DMS 273 (cell line): ENCODE results near the gene DYNC1LI1.
A peak's percentile ranks its signal among the peaks of the same experiment; 100 is the strongest.

ENCODE experiments used
- DNase-seq: peaks from one replicate; lab custom pipeline; 2025; ENCODE audit not compliant: unreplicated experiment; lab: John Stamatoyannopoulos, UW

Gene DYNC1LI1

DNA sequence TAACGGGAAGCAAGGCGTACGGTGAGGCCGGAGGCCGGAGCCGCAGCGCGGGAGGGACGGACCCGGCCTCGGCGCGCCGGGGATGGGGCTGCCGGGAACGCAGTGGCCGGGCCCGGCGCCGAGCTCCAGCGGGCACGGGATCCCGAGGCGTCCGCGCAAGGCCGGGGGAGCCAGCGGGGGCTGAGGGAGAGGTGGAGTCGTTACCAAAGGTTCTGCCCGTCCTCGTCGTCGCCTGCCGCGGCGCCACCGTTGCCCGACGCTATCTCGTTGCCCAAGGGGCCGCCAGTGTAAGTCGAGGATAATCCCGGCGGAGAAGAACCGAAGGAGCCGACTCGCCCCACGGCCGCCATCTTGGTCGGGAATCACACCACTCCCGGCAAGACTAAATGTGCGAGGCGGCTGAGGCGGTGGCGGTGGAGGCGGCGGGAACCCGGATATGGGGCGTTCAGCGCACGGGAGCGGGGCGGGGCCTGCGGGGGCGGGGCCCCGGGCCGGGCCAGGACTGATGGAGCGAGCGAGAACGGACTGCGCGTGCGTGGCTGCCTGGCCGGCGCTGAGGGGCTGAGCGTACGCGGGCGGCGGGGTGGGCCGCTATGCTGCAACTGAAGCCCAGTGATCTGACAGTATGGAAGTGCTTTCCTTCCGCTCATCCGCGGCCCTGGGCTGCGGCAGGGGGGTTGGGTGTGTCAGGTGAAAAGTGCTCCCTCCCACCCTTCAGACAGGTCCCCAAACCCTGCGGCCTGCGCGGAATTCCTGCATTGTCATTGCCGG, at the start of gene DYNC1LI1:
TSS of gene DYNC1LI1 (minus strand) at position 438 of the 771 bp plus-strand sequence. CDS start at position 350, 88 bp downstream.
- DNase-seq: peak; percentile 96

DNA sequence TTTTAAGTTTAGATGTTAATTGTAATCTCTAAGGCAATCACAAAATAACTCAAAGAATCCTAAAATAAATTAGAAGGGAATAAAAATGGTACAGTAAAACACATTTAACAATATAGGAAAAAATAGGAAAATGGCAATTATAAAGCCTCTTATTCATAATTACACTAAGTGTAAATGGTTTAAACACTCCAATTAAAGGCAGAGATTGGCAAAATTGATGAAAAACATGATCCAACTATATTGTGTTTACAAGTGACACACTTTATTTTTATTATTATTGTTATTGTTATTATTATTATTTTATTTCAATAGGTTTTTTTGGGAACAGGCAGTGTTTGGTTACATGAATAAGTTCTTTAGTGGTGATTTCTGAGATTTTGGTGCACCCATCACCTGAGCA, 48.7 kb upstream of the DYNC1LI1 start:
- no peak for DNase-seq

DNA sequence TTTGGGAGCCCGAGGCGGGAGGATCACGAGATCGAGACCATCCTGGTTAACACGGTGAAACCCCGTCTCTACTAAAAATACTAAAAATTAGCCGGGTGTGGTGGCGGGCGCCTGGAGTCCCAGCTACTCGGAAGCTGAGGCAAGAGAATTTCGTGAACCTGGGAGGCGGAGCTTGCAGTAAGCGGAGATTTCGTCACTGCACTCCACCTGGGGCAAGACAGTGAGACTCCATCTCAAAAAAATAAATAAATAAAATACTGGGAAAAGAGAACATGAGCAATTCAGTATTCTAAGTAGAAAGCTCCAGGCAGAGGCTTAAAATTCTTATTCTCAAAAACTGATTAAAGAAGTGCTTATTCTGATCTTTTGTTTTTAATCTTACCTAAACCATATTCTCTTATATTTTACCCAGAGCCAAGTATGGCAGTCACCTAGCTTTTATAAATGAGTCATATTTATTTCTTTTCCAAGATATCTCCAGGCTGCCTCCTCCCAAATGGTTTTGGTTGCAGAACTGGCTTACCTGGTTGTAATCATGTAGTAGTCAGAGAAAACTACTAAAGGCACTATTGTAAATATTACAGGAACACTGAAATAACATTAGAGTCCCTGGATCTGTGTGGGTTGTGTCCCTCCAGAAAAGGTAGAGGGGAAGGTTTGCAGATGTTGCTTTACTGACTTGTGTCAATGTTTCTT, 45.8 kb upstream of the DYNC1LI1 start:
- DNase-seq: no peak

DNA sequence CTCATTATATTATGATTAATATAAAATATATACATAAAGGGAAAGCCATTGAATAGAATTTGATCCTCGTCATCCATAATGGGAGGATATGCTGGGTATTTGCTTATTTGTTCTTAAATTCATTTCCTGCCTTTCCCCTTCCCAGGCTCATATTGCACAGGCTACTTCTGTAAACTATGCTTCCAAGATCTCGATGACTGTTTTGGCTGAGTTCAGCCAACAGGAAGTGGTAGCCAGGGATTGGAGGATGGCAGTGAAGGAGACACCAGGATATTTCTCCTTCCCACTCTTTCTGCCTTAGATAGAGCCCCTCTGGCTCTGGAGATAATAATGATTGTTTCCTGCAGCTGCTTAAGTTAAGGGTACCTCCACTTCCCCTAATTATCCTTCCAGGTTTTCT, 44.3 kb upstream of the DYNC1LI1 start:
- no peak for DNase-seq

DNA sequence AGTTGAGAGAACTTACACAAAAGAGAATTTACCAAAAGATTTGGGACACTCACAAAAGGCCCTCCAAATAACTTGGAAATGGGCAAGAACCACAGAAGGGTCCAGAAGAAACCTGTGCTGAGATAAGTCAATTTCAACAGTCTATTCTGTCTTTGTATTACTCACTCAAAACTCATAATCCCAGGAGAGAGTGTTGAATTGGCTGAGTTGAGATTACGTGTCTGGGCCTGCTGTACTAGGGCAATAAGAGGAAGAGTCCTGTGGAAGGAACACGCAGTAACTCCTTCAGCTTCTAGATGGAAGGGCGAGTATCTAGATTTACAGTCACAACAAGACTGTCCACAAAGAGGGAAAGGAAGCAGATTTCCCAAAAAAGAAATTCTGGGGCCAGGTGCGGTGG, 42.5 kb upstream of the DYNC1LI1 start:
- no peak for DNase-seq

DNA sequence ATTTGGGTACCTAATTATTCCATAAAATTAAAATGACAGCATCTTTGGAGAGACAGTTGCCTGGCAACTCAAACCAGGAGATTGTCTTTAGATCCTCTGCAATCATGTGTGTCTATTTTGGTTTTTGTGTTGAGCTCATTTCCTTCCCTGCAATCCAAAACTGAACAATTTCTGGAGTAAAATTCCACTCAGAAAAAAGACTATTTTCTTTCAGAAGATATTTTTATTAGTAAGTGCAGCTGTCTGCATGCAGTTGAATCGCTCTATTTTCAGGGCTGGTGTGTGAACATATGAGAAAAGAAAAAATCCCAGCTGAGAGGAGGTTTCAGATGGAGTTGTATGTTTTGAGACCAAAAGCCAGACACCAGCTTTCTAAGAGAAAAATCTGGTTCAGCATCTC, 41.9 kb upstream of the DYNC1LI1 start:
- DNase-seq: no peak

DNA sequence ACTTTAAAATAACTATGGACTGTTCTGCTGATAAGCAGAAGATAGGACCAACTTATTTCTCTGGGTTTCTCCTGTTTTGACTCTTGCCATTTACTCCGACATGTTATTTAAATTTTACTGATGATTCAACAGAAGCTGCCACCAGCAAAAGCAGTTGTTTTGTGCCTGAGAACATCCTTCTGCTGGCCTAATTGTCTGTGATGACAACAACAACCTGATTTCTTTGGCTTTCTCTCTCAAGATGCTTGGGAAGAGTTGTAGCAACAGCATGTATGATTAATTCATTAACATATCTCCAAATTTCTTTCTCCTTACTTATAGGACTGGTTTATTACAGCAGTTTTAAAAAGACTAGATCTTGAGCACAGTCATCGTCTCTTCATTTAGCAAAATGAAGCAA, 36.9 kb upstream of the DYNC1LI1 start:
- no peak for DNase-seq

DNA sequence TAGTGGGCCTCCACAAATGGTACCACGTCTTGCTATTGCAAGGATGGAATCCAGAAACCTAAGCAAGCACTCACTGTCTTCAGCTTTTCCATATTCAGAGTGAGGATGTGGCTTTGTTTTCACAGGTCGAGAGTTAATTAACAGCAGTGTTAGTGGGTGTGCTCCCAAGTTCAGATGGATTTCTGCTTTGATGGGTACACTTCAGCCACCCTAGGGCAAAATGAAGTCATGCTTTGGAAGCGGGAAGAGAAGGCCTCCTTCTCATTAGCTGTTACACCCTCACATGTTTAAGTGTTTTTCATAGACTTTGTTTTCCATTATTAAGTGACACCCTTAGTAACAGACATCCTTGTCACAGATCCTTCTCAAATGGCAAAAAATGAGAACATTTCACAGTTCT, 36.3 kb upstream of the DYNC1LI1 start:
- no peak for DNase-seq

DNA sequence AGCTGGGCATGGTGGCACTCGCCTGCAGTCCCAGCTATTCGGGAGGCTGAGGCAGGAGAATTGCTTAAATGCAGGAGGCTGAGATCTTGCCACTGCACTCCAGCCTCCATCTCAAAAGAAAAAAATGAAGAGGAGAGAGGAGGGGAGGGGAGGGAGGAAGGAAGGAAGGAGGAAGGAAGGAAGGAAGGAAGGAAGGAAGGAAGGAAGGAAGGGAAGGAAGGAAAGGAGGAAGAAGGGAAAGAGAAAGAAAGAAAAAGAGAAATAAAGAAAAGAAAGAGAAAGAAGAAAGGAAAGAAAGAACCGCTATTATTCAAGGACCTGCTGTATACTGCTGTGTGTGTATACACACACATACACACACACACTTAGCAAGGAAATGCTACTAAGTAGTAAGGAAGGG, 35.6 kb upstream of the DYNC1LI1 start:
- DNase-seq: no peak

DNA sequence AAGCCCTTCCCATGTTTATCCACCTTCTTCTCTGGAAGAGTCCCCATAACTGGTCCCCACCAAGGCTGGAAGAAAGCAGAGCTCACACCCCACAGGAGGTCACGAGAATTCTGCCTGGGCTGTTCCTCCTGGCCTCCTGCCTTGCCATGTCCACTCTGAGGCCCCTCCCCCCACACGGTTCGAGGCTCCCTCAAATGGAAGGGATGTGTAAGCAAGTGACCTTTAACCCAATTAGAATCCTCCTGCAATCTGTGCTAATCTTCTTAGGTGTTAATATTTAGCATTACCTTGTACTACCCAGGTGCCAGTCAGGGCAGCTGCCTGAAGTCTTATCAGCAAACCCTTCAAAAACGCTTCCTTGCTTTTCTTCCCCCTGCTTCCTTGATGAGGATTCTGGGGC, 32.4 kb upstream of the DYNC1LI1 start:
- DNase-seq: no peak

DNA sequence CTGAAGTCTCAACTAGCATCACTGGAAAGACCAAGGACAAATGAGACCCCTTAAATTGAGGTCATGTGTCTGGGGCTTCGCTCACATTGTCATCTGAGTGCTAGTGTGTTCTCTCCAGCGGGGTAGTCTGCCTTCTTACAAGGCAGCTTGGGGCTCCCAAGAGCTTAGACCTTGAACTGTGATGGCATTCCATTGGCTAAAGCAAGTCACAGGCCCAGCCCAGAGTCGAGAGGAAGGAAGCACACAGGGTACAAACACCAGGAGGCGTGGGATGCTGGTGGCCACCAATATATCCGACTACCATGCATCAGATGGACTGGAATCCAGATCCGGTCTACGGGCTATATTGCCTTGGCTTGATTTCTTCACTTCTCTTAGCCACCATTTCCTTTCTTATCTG, 31.5 kb upstream of the DYNC1LI1 start:
- no peak for DNase-seq

DNA sequence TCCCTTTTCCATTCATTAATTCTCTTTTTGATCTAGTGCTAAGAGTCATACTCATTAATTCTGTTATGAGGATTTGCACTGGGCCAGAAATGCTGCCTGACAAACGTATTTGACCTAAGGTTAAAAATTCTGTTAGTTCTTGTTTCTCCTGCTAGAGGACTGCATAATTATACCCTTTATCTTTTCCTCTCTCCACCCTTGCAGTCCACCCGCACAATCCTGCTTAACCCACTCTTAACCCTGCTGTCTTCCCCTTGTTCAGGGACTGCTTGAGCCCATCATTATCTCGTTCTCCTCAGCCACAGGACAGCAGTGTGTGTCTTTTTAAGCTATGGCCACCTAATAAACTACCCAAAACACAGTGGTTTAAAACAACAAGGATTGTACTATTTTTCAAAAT, 31.1 kb upstream of the DYNC1LI1 start:
- DNase-seq: no peak

DNA sequence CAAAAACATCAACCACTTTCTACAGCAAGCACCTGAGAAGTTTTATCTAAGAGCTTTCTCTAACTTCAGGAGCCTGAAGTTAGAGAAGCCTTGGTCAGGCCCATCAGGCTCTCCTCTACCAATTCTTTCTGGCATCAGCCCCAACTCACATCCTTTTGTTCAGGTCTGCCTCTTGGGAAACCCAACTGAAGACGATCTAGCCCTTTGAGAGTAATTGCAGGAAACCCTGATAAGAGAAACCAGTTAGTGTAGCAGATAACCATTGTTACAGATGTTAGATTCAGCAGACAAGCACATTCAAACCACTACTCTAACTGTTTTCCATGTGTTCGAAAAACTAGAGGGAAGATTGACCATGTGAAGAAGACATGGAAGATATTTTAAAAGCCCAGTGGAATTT, 27.0 kb upstream of the DYNC1LI1 start:
- no peak for DNase-seq

DNA sequence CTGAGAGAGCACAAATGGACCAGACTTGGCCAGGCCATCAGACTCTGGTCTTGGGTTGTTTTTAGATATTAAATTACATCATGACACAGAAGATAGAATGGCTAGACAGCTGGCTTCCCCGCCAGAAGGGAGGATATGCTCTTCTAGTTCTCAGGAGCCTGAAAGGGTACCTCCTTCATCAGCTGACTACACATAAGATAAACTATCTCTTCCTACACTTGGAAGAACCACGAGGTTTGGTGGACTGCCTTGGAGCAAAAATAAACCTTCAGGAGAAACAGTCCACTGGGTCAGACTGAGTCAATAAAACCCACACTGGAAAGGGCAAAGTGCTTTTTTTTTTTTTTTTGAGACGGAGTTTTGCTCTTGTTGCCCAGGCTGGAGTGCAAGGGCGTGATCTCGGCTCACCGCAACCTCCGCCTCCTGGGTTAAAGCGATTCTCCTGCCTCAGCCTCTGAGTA, 26.3 kb upstream of the DYNC1LI1 start:
- peak; percentile 65 for DNase-seq

DNA sequence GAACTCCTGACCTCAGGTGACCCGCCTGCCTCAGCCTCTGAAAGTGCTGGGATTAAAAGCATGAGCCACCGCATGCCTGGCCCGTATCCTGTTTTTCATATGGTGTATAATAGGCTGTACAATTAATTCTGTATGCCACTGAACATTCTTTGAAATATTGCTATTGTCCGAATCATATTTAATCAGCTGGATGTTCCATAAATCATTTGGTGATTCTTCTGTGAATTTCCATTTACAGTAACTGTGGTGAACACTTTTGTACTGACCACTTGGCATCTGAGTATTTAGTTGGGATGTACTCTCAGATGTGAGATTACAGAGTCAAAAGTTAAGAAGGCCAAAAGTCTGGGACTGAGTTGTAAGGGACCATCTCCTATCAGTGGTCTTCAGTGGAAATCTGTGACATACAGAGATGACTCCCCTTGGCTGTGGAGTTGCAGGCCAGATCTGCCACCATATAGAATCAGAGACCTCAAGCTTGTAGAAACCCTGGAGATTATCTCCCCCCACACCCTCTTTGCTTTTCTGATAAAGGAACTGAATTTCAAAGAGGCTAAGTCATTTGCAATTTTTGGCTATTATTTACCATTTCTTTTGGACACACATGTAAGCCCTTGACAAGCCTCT, 25.7 kb upstream of the DYNC1LI1 start:
- DNase-seq: no peak

DNA sequence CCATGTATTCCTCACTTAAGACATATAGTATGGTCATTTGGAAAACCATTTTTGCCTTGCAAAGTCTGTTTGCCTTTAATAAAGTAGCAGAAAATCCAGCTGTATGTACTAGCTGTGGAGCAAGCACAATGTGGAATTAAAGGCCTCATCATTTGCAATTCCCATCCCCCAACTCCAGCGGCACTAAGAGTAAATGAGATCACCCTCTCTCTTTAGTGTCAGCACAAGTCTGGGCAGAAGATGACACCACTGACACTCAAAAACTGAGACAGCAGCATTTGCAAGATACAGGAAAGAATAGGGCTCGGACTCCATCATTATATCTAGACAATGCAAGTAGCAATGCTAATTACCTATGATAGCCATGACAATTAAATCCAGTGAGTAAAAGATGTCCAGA, 24.7 kb upstream of the DYNC1LI1 start:
- DNase-seq: no peak

DNA sequence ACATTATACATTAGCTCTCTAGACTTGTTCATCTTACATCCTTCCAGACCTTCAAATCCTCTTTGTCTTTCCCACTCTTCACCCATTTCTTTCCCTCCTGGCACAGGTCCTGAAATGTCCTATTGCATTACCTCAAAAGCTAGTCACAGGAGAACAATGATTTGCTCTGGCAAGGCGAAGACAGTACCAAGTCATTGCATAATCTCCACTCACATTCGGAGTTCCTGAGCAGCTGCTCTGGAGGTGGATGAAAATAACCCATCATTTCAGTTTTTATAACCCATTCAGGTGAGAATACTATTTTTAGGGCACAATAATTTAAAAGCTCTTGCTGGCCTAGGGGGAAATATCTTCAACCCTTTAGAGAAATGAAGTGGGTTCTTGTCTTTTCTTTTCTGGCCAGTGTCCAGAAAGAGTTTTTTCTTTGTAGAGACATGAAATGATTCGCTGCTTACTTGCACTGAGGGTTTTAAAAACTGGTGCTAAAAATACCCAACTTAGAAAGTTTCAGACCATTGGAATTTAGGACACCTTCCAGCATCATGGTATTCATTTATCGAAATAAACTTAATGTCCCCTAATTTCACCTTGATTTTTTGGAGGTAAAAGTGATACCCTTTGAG, 23.4 kb upstream of the DYNC1LI1 start:
- no peak for DNase-seq

DNA sequence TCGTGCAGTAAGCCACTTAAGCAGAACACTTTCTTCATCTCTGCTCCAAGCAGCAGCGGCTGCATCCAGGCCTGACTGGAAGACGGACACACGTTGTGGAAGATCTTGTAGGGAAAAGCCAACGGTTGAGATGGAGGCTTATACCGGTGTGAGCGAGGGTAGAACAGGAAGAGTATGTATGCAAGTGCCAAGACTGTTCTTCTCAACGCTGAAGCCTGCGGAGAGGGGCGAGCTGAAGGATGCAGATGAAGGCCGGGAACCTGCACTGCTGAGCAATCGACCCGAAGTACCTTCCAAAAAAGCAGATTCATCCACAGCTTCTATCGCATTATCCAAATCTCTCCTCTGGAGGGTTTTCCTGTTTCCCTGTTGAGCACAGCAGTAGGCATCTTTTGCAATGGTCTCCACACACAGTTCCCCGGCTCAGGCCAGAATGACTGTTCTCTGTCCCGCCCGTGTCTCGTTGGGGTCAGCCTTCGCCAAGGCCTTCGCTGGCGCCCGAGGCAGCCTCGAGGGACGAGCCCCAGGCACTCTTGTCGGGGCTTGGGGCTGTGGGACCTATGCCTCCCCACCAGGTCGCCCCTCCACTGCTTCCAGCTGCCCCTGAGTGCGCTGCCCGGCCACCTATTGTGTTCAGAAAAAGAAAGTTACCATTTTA, 22.2 kb upstream of the DYNC1LI1 start:
- no peak for DNase-seq

DNA sequence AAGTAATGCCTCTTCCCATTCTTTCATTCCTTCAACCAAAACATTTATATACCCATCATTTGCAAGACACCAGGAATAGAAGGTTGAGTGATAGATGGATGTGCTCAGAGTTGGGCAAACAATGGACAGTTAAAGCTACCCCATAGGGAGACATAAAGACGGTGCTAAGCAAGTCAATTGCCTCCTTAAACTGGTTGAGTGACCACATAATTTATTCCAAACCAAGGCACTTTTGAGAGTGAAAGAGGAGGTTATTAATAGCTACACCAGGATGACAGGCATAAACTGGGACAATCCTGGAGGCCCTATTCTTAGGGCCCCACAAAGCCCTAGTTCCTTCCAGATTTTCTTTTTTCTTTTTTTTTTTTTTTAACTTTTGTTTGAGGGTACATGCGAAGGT, 21.4 kb upstream of the DYNC1LI1 start:
- DNase-seq: no peak

DNA sequence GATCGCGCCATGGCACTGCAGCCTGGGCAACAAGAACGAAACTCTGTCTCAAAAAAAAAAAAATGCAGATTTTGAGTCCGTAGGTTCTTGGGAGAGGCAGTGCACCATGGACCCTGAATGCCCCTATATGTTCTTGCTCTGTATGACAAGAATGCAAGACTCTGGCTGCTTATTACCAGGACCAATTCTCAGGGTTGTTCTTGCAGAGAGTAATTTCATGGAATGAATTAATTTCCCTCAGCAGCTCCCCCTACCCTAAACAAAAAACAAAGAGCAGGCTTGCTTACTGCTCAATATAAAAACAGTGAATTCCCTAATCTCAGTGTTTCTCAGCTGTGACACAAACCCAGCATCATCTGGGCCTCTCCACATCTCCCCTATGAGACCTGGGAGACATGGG, 20.5 kb upstream of the DYNC1LI1 start:
- no peak for DNase-seq

DNA sequence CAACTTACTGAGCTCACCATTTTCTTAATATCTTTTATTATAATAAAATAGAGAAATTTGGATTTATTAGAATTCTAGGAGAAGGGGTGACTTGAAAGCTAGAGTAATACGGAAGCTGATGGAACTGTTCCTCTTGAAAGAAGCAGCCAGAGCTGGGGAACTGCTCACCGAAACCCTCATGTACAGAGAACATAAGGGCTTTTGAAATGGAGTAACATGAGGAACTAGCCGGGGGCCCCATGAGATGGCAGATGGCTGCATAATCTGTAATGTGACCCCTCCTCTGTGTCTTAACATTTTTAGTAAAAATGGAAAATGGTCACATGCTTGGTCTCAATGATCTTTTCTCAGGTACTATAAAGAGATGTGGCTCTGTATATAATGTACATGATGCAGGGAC, 15.7 kb upstream of the DYNC1LI1 start:
- peak; percentile 85 for DNase-seq
